Activated B cell treated with CpG ODN at 0.5 μM for 24 hours (primary cell): ENCODE measurements around the gene ENOX1. TPM values are rescaled to one million over a fixed set of nuclear protein-coding genes. Genes with fewer than 3 reads are reported as not detected.

Experiments used
- ATAC-seq: fragments of 200-7000 bp; cut with Tn5 transposase; one replicate; pipeline ENCODE4 v1.10.0; 2021; ENCODE audit warnings: low read depth, mild to moderate bottlenecking, moderate library complexity
- CTCF ChIA-PET: fragments of 350-600 bp; sonication (Branson Sonifier 250); formaldehyde crosslinking; loops from one replicate; lab custom pipeline; 2021; ENCODE audit warnings: antibody characterized with exemption; lab: Charles Lee
- POLR2A ChIA-PET: fragments of 350-600 bp; sonication (Branson Sonifier 250); formaldehyde crosslinking; loops from one replicate; lab custom pipeline; 2021; ENCODE audit warnings: antibody characterized with exemption; lab: Charles Lee
- DNase-seq: peaks from one replicate; pipeline ENCODE4 v3.0.0; 2022
- H3K27ac Mint-ChIP-seq: one replicate; pipeline ENCODE4 v1.8.0; 2020; ENCODE audit warnings: mixed read lengths
- H3K27me3 Mint-ChIP-seq: one replicate; pipeline ENCODE4 v1.8.0; 2021; ENCODE audit warnings: mixed read lengths
- H3K36me3 Mint-ChIP-seq: one replicate; pipeline ENCODE4 v1.8.0; 2021; ENCODE audit warnings: low read depth, mixed read lengths
- H3K4me1 Mint-ChIP-seq: one replicate; pipeline ENCODE4 v1.8.0; 2021; ENCODE audit warnings: mixed read lengths
- H3K4me3 Mint-ChIP-seq: one replicate; pipeline ENCODE4 v1.8.0; 2020; ENCODE audit warnings: mild to moderate bottlenecking, mixed read lengths
- H3K9me3 Mint-ChIP-seq: one replicate; pipeline ENCODE4 v1.8.0; 2020; ENCODE audit warnings: mixed read lengths
- CTCF ChIP-seq: fragments of 200-600 bp; IDR thresholded peaks from one replicate; pipeline ENCODE4 v1.8.0; 2022; ENCODE audit warnings: antibody characterized with exemption, mild to moderate bottlenecking
- intact Hi-C: fragments of 100-400 bp; cut with micrococcal nuclease; formaldehyde crosslinking; loops from one replicate; pipeline ENCODE4 v1.15.1; 2024
- total RNA-seq: library from RNA; stranded (reverse); gene quantifications from 2 replicates; pipeline ENCODE4 v1.2.3, GENCODE V29; 2022

ENOX1 gene
- total RNA-seq, 1 donor from 2014 or later = not detected

DNA sequence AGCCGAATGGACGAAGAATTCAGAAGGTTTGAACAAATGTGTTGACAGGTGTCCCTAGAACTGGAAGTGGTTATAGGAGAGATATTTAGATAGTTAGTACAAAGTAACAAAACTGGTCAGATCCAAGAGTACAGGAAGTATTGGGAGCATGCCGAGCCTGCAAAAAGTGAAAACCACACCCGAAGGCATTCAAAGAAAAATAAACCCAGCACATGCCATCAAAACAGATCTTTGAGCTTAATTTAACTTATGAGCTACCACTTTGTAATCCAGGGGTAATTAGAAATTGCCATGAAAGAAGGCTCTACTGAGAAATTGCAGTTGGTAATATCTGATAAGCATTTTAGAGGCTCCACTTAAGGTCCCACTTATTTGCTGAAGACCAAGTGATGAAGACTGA lies 549.2 kb downstream of the ENOX1 start:
- ATAC-seq = no peak
- Mint-ChIP-seq H3K9me3 (no peaks in the 10 kb centered on the region), H3K27me3 (no peaks in the 10 kb centered on the region), H3K4me3 (no peak overlapping the region), H3K4me1 (peaks cover 8% of the 10 kb centered on the region), H3K36me3 (no peaks in the 10 kb centered on the region), H3K27ac (no peak overlapping the region)
- intact Hi-C loops = no loop called here
- ChIA-PET POLR2A (no interaction called here), CTCF (no interaction called here)
- TF ChIP-seq CTCF = no peak
- no peak for DNase-seq

- no peak overlapping the region for H3K27ac Mint-ChIP-seq
- ChIA-PET POLR2A (no interaction called here), CTCF (no interaction called here)
- no peaks in the 10 kb centered on the region for H3K36me3 Mint-ChIP-seq
- ATAC-seq = no peak
- intact Hi-C loops = no loop called here
- DNase-seq = no peak
- H3K4me1 Mint-ChIP-seq = peaks cover under 1% of the 10 kb centered on the region
- H3K27me3 Mint-ChIP-seq = peaks cover 5% of the 10 kb centered on the region
- no peak overlapping the region for H3K4me3 Mint-ChIP-seq
- H3K9me3 Mint-ChIP-seq = no peaks in the 10 kb centered on the region
- TF ChIP-seq CTCF = no peak
These were observed 551.7 kb downstream of the ENOX1 start for GRCh38 chr13:43235028-43235427.

GRCh38 chr13:43232873-43233265 lies 553.9 kb downstream of the ENOX1 start:
- DNase-seq (no peak), ATAC-seq (no peak)
- intact Hi-C loops = no loop called here
- TF ChIP-seq CTCF = no peak
- H3K4me1 Mint-ChIP-seq = no peaks in the 10 kb centered on the region
- H3K9me3 Mint-ChIP-seq = no peaks in the 10 kb centered on the region
- no peak overlapping the region for H3K27ac Mint-ChIP-seq
- no peaks in the 10 kb centered on the region for H3K36me3 Mint-ChIP-seq
- POLR2A ChIA-PET = no interaction called here
- H3K4me3 Mint-ChIP-seq = no peak overlapping the region
- H3K27me3 Mint-ChIP-seq = peaks cover 6% of the 10 kb centered on the region
- CTCF ChIA-PET = no interaction called here

- no peak for TF ChIP-seq CTCF
- ChIA-PET POLR2A (no interaction called here), CTCF (no interaction called here)
- DNase-seq (no peak), ATAC-seq (no peak)
- Mint-ChIP-seq H3K27ac (no peak overlapping the region), H3K9me3 (no peaks in the 10 kb centered on the region), H3K4me3 (no peak overlapping the region), H3K27me3 (peaks cover 6% of the 10 kb centered on the region), H3K36me3 (no peaks in the 10 kb centered on the region), H3K4me1 (no peaks in the 10 kb centered on the region)
- intact Hi-C loops = no loop called here
These were observed 554.5 kb downstream of the ENOX1 start for GRCh38 chr13:43232144-43232872.

DNA sequence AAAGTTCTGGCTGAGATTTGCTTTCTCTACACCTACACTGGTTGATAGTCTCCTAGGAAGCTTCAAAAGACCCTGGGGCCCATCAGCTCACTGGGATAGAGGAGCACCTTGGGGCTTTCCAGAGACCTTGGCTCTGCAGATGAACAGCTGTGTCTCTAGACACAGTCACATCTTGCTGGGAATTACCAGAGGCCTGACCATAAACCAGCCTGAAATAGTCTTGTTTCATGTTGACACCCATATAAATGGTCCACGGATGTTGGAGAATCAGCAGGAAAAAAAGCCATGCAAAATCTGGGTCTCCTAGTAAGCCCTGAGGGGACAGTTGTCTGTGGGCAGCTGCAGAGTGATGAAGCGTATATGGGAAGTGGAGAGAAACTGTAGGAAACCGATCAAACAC lies 555.8 kb downstream of the ENOX1 start:
- DNase-seq (no peak), ATAC-seq (no peak)
- TF ChIP-seq CTCF = no peak
- Mint-ChIP-seq H3K36me3 (no peaks in the 10 kb centered on the region), H3K4me3 (no peak overlapping the region), H3K4me1 (no peaks in the 10 kb centered on the region), H3K27me3 (peaks cover 8% of the 10 kb centered on the region), H3K27ac (no peak overlapping the region), H3K9me3 (no peaks in the 10 kb centered on the region)
- intact Hi-C loops = no loop called here
- POLR2A ChIA-PET = no interaction called here
- CTCF ChIA-PET = no interaction called here
